IMR-90 (cell line): ENCODE results near the gene COL4A2.

Source experiments
- RAD21 ChIP-seq: IDR thresholded peaks from 2 replicates; pipeline ENCODE4 v1.6.1; 2012; ENCODE audit warnings: low read length, improper control_type of control experiment
- RFX5 ChIP-seq: IDR thresholded peaks from 2 replicates; pipeline ENCODE4 v1.8.0; 2012; ENCODE audit warnings: low read depth, mild to moderate bottlenecking, low read length, moderate library complexity
- TF ChIP-seq, protein P1 (sequence below): fragments of 150-350 bp; IDR thresholded peaks from 2 replicates; pipeline ENCODE4 v1.6.1; 2017; ENCODE audit warnings: mild to moderate bottlenecking, antibody characterized with exemption, low read length, low read depth
- TF ChIP-seq, protein P2 (sequence below): conservative IDR thresholded peaks from 2 replicates; pipeline ENCODE4 v1.5.1; 2012; ENCODE audit warnings: mild to moderate bottlenecking, low read depth, low read length, improper control_type of control experiment

DNA sequence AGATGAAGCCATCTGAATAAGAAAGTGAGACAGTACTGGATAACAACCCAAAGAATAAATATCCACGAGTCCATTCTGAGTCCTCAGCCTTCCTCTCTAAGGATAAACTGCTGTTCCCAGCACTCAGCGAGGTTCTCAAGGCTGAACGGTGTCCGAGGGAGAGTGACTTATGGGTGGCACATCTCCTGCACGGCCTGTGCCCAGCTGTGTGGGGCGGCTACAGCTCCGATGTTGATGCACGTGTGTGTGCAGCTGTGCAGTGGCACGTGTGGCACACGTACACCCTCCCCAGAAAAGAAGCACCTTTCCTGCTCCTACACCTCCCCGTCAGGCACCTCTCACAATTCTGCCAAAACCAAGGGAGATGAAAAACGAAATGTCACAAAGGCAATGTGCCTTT lies 209.4 kb downstream of the COL4A2 start:
- no peak for TF ChIP-seq RFX5
- TF ChIP-seq RAD21, result no peak
- TF ChIP-seq, protein P1, sequence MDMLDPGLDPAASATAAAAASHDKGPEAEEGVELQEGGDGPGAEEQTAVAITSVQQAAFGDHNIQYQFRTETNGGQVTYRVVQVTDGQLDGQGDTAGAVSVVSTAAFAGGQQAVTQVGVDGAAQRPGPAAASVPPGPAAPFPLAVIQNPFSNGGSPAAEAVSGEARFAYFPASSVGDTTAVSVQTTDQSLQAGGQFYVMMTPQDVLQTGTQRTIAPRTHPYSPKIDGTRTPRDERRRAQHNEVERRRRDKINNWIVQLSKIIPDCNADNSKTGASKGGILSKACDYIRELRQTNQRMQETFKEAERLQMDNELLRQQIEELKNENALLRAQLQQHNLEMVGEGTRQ, result no peak
- TF ChIP-seq, protein P2, sequence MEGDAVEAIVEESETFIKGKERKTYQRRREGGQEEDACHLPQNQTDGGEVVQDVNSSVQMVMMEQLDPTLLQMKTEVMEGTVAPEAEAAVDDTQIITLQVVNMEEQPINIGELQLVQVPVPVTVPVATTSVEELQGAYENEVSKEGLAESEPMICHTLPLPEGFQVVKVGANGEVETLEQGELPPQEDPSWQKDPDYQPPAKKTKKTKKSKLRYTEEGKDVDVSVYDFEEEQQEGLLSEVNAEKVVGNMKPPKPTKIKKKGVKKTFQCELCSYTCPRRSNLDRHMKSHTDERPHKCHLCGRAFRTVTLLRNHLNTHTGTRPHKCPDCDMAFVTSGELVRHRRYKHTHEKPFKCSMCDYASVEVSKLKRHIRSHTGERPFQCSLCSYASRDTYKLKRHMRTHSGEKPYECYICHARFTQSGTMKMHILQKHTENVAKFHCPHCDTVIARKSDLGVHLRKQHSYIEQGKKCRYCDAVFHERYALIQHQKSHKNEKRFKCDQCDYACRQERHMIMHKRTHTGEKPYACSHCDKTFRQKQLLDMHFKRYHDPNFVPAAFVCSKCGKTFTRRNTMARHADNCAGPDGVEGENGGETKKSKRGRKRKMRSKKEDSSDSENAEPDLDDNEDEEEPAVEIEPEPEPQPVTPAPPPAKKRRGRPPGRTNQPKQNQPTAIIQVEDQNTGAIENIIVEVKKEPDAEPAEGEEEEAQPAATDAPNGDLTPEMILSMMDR, result no peak
